Panc1 (cell line): ENCODE data around the gene DES.

ENCODE experiments used
- CTCF ChIP-seq: fragments of 450-650 bp; IDR thresholded peaks from 2 replicates; pipeline ENCODE4 v1.5.1; 2017; ENCODE audit warnings: mild to moderate bottlenecking
- POLR2AphosphoS5 ChIP-seq: IDR thresholded peaks from 2 replicates; pipeline ENCODE4 v1.6.1; 2012; ENCODE audit warnings: mild to moderate bottlenecking, low read depth, low read length, moderate library complexity

- TF ChIP-seq POLR2AphosphoS5 (no peak), CTCF (no peak; the same call in 1 of the 2 replicates)
Observed at GRCh38 chr2:219433666-219434467, 15.7 kb downstream of the DES start.
